ENCODE data around the gene SRGAP1. TPM values are rescaled to one million over a fixed set of nuclear protein-coding genes. Genes with fewer than 3 reads are reported as not detected.

Gene SRGAP1
- total RNA-seq, 6 donors from 2014 or later: 4.7 to 36.7 (median 14.0) TPM

DNA sequence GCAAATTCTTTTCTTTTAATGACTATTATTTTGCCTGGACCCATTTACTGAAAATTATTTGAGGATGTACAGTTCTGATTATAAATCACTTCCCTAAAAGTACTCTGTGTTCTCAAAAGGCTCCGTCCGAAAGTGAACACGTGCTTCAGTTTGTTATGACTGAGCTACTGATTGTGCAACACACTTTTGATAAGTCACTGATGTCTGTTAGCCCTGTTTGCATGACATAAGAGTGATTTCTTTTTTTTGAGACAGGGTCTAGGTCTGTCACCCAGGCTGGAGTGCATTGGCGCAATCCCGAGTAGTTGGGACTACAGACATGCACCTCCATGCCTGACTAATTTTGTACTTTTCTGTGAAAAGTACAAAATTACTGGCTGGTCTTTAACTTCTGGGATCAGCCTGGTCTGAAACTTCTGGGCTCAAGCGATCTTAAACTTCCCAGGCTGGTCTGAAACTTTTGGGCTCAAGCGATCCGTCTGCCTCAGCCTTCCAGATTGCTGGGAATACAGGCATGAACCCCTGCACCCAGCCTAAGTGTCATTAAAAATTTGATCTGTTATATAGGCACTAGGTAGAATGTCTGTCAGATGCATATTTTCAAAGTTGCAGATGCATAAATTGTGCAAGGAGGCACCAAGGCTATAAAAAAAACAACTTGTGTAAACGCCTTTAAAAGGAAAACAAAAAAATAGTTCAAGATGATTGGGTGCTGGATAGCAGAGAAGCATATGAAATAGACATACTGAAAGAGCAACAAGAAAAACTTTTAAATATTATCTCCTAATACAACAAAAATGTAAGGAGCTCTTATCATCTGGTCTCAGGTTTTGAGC, 111.5 kb downstream of the SRGAP1 start:
- TF ChIP-seq POLR2AphosphoS5 (IDR thresholded peaks at IDR 0.05) (peak; percentile 46 to 59), POLR2A (IDR thresholded peaks at IDR 0.05) (no peak), EP300 (IDR thresholded peaks at IDR 0.05) (peak in 2 of 4 donors; percentile 89 to 96)
- TF ChIP-seq, protein P1, sequence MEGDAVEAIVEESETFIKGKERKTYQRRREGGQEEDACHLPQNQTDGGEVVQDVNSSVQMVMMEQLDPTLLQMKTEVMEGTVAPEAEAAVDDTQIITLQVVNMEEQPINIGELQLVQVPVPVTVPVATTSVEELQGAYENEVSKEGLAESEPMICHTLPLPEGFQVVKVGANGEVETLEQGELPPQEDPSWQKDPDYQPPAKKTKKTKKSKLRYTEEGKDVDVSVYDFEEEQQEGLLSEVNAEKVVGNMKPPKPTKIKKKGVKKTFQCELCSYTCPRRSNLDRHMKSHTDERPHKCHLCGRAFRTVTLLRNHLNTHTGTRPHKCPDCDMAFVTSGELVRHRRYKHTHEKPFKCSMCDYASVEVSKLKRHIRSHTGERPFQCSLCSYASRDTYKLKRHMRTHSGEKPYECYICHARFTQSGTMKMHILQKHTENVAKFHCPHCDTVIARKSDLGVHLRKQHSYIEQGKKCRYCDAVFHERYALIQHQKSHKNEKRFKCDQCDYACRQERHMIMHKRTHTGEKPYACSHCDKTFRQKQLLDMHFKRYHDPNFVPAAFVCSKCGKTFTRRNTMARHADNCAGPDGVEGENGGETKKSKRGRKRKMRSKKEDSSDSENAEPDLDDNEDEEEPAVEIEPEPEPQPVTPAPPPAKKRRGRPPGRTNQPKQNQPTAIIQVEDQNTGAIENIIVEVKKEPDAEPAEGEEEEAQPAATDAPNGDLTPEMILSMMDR (IDR thresholded peaks at IDR 0.05): no peak
- no peaks in the 10 kb centered on the region for H3K9me3 ChIP-seq
- no peaks in the 10 kb centered on the region for H3K36me3 ChIP-seq
- 33 to 38% methylated on average over 9 of the region's 9 CpGs for WGBS, 2 donors
- DNase-seq (peak in 1 of 2 donors; percentile 76), ATAC-seq (ENCODE audit: low FRiP score in 2 of 2) (peak; percentile 68 to 93)
- H3K27me3 ChIP-seq: no peaks in the 10 kb centered on the region
- peaks cover 12 to 18% (median 17%) of the 10 kb centered on the region in 4 donors for H3K4me1 ChIP-seq
- peak overlapping the region in 1 of 4 donors; percentile 19 for H3K4me3 ChIP-seq
- H3K27ac ChIP-seq: peak overlapping the region; percentile 41 to 67 (median 53)

DNA sequence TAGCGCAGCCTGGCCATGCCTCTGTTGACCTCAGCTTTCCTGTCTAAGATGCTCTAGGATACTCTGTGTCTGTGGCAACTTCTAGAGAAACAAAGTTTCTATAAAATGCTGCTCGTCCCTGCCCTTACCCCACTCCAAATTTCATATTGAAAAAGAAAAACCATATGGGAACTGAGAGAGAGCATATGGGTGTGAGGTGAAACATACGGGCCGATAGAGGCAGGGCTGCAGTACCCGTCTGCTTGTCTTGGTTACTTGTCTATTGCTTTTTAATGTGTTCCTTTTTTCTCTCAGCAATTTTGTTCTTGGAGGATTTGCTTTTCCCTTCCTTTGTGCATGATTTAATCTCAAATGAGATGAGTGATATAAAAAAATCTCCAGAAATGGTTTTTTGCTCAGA, 113.0 kb downstream of the SRGAP1 start:
- Histone ChIP-seq H3K27me3 (no peaks in the 10 kb centered on the region), H3K4me3 (no peak overlapping the region), H3K27ac (peak overlapping the region in 3 of 4 donors; percentile 7 to 67 (median 52)), H3K4me1 (peaks cover 12 to 18% (median 17%) of the 10 kb centered on the region in 4 donors), H3K9me3 (no peaks in the 10 kb centered on the region), H3K36me3 (no peaks in the 10 kb centered on the region)
- TF ChIP-seq POLR2AphosphoS5 (IDR thresholded peaks at IDR 0.05) (no peak), POLR2A (IDR thresholded peaks at IDR 0.05) (no peak), EP300 (IDR thresholded peaks at IDR 0.05) (no peak)
- TF ChIP-seq, protein P1 (IDR thresholded peaks at IDR 0.05): no peak
- ATAC-seq (ENCODE audit: low FRiP score in 2 of 2): no peak
- WGBS, 2 donors: 92 to 93% methylated on average over 5 of the region's 5 CpGs
- DNase-seq: no peak

DNA sequence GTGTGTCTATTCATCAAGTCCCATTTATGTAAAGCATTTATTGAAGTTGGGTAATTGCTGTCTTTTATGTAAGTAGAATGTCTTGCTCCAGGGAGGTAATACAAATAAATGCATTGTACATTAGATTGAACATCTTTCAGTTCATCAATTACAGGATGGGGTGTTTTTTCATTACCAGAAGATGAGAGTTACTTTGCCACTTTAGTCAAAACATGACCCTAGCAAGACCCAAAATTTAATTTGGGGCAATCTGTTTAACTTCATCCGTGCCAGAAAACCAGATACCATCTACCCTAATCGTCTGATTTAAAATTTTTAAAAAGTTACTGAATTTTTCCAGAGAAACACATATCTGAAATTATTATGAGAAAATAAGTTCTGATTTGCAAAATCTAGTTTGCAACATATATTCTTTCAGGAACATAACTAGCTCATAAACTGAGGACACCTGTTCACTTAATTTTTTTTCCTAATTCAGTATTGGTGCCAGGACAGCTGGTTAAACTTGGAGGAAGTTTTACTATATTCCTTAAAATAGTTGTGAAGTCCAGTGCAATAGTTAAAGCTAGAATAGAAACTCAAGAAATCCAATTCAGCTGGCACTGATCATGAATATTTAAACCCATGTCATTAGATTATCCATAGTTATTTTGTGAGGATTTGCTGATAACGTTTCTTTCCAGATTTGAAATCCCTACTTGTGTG, 114.5 kb downstream of the SRGAP1 start:
- DNase-seq: no peak
- Histone ChIP-seq H3K27ac (no peak overlapping the region), H3K27me3 (no peaks in the 10 kb centered on the region), H3K9me3 (no peaks in the 10 kb centered on the region), H3K4me3 (no peak overlapping the region), H3K4me1 (peaks cover 12 to 25% (median 20%) of the 10 kb centered on the region in 4 donors), H3K36me3 (no peaks in the 10 kb centered on the region)
- WGBS, 2 donors: 76 to 88% methylated on average over 3 of the region's 3 CpGs
- ATAC-seq (ENCODE audit: low FRiP score in 2 of 2): no peak
- TF ChIP-seq, protein P1 (IDR thresholded peaks at IDR 0.05): no peak
- TF ChIP-seq POLR2AphosphoS5 (IDR thresholded peaks at IDR 0.05) (no peak), POLR2A (IDR thresholded peaks at IDR 0.05) (no peak), EP300 (IDR thresholded peaks at IDR 0.05) (no peak)

DNA sequence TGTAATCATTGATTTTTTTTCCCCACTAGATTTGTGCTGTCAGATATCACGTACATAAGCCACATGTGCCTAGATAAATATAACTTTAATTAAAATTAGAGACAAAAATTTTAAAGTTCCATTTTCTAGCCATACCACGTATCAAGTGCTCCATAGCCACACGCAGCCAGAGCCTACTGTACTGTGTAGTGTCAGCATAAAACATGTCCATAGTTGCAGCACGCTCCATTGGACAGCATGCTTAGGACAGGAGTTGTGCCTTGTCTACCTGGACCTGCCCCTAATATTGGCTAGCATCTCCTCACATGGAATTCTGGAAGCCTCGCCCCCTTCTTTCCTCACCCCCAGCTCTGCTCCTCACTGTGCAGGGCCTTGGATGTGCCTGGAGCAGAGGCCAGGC, 116.5 kb downstream of the SRGAP1 start:
- 85 to 95% methylated on average over 5 of the region's 5 CpGs for WGBS, 2 donors
- H3K27ac ChIP-seq: no peak overlapping the region
- H3K27me3 ChIP-seq: no peaks in the 10 kb centered on the region
- ATAC-seq (ENCODE audit: low FRiP score in 2 of 2) (peak in 1 of 2 donors; percentile 38), DNase-seq (no peak)
- no peaks in the 10 kb centered on the region for H3K9me3 ChIP-seq
- no peak for TF ChIP-seq POLR2AphosphoS5 (IDR thresholded peaks at IDR 0.05)
- TF ChIP-seq EP300 (IDR thresholded peaks at IDR 0.05): no peak
- TF ChIP-seq, protein P1 (IDR thresholded peaks at IDR 0.05): no peak
- no peak for TF ChIP-seq POLR2A (IDR thresholded peaks at IDR 0.05)
- H3K4me1 ChIP-seq: peaks cover 2 to 15% (median 7%) of the 10 kb centered on the region in 4 donors
- H3K36me3 ChIP-seq: no peaks in the 10 kb centered on the region
- no peak overlapping the region for H3K4me3 ChIP-seq

Measured in upper lobe of left lung (tissue), 6 donors.